SJSA1 (cell line): ENCODE measurements around the gene TMEM98. TPM values are rescaled to one million over a fixed set of nuclear protein-coding genes. Genes with fewer than 3 reads are reported as not detected.
"Not testable (repeated sequence)": the region's sequence is repeated elsewhere in the genome, so short reads cannot be mapped to it uniquely, and the experiment has no call there.

ENCODE experiments used
- DNase-seq, 2 experiments: peaks; one replicate each; pipeline ENCODE4 v3.0.0-alpha.2; 2015 to 2020; ENCODE audit warnings: low spot score in 2 of 2, low read depth in 1 of 2
- H3K27ac ChIP-seq: fragments of 250-450 bp; sonication (Bioruptor Pico); 2 replicates; pipeline ENCODE4 v1.5.1; 2020; ENCODE audit warnings: mild to moderate bottlenecking, moderate library complexity
- H3K27me3 ChIP-seq: fragments of 250-450 bp; sonication (Bioruptor Pico); replicated peaks from 2 replicates; pipeline ENCODE4 v1.5.1; 2020; ENCODE audit warnings: mild to moderate bottlenecking, moderate library complexity
- H3K36me3 ChIP-seq: fragments of 250-450 bp; sonication (Bioruptor Pico); 2 replicates; pipeline ENCODE4 v1.5.1; 2020; ENCODE audit warnings: mild to moderate bottlenecking
- H3K4me1 ChIP-seq: fragments of 250-450 bp; sonication (Bioruptor Pico); replicated peaks from 2 replicates; pipeline ENCODE4 v1.6.1; 2021; ENCODE audit warnings: mild to moderate bottlenecking
- H3K4me3 ChIP-seq: fragments of 250-450 bp; sonication (Bioruptor Pico); 2 replicates; pipeline ENCODE4 v1.5.1; 2020; ENCODE audit warnings: mild to moderate bottlenecking
- H3K9me3 ChIP-seq: fragments of 250-450 bp; sonication (Bioruptor Pico); replicated peaks from 2 replicates; pipeline ENCODE4 v1.5.1; 2020; ENCODE audit warnings: mild to moderate bottlenecking
- total RNA-seq: library from RNA; depleted of rRNA; stranded (reverse); fragments of >200 nt; shearing (Covaris generic); gene quantifications from 2 replicates; pipeline ENCODE4 v1.2.3, GENCODE V29; 2014; rRNA removed

The TMEM98 gene, protein sequence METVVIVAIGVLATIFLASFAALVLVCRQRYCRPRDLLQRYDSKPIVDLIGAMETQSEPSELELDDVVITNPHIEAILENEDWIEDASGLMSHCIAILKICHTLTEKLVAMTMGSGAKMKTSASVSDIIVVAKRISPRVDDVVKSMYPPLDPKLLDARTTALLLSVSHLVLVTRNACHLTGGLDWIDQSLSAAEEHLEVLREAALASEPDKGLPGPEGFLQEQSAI
- 118 and 125 TPM in 2 replicates for total RNA-seq

DNA sequence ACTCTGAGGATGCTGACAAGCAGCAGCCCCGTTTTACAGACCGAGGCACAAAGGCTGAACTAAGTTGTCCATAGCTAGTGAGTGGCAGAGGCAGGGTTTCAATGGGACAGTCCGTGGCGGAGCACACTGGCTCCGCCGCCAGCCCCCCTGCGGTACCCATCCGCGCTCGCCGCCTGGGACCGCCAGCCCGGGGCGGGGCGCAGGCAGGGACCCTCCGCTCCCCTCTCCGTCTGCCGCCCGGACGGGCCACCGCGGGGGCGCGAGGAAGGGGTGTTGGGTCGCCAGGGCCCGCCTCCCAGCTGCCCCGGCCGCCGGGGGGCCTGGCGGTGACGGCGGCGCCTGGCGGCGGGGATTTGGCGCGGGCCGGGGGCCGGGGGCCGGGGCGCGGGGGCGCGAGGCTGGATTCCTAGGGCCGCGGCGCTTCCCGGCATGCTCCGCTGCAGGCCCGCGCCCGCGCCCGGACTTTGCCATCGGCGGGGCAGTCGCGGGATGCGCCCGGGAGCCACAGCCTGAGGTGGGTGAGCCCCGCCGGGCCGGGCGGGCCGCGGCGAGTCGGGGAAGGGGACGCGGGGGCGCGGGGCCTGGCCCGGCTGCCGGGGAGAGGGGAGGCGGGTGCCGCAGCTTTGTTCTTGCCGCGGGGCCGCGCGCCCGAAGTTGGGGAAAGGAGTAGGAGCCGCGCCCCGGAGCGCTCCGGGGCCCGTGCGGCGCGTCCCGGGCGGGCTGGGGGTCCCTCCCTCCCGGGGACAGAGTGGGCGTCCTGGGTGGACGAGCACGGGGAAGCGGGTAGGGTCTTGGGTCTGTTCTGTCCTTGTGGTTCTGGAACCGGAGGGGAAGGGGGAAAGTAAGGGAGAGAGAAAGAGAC is at the start of gene TMEM98:
Gene TMEM98 (plus strand): TSS at position 430 of the 862 bp plus-strand sequence. CDS start 3,376 bp downstream, outside the sequence.
- peaks cover 20% of the 10 kb centered on the region for H3K4me1 ChIP-seq
- peak within 1 kb of the TSS; percentile 73 for H3K4me3 ChIP-seq
- no peaks in the 10 kb centered on the region for H3K27me3 ChIP-seq
- H3K9me3 ChIP-seq = no peaks in the 10 kb centered on the region
- H3K36me3 ChIP-seq = peaks cover 22% of the 10 kb centered on the region
- peak in 1 of 2 experiments; percentile 34 for DNase-seq
- peak within 1 kb of the TSS; percentile 56 for H3K27ac ChIP-seq

DNA sequence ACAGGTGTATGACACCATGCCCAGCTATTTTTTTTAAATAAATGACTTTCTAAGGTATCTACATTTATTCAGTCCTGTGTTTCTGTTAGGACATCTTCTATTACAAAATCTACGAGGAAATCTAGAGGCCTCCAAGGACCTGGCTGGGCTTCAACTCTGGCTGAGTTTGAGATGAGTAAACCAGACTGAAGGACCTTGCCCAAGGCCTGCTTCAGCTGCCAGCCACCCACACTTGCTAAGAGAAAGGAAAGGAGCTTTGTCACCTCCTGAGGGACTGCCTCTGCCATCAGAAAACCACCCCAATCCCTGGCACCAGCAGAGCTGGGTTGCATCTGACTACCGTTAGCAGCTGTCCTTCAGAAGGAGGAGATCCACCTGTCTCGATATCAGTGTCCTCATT is 49.7 kb upstream of the TMEM98 start:
- H3K4me3 ChIP-seq = no peak overlapping the region
- H3K36me3 ChIP-seq = no peaks in the 10 kb centered on the region; the same call in 1 of the 2 replicates
- H3K27me3 ChIP-seq = peaks cover 24% of the 10 kb centered on the region
- H3K9me3 ChIP-seq = no peaks in the 10 kb centered on the region
- H3K27ac ChIP-seq = no peak overlapping the region
- H3K4me1 ChIP-seq = peaks cover 16% of the 10 kb centered on the region
- DNase-seq = no peak

DNA sequence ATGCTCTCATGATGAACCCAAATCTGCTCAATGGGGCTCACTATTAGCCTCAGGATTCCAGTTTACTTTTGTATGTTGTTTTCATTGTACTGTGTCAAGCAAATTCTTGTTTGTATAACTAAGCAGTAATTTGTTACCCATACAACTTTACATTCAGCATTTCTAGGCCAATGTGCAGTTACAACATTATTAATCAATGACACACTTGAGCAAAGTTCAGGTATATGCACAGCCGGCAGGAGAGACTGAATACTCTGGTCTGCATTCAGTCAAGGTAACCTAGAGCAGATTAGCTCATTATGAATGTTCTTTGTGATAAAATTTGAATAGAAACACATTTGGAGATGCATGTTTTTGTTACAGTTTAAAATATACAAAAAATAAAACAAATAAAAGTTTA is 48.8 kb upstream of the TMEM98 start:
- no peak overlapping the region for H3K4me3 ChIP-seq
- DNase-seq = no peak
- H3K36me3 ChIP-seq = no peaks in the 10 kb centered on the region; the same call in 1 of the 2 replicates
- no peaks in the 10 kb centered on the region for H3K9me3 ChIP-seq
- H3K27ac ChIP-seq = no peak overlapping the region
- peaks cover 24% of the 10 kb centered on the region for H3K27me3 ChIP-seq
- H3K4me1 ChIP-seq = peaks cover 16% of the 10 kb centered on the region

DNA sequence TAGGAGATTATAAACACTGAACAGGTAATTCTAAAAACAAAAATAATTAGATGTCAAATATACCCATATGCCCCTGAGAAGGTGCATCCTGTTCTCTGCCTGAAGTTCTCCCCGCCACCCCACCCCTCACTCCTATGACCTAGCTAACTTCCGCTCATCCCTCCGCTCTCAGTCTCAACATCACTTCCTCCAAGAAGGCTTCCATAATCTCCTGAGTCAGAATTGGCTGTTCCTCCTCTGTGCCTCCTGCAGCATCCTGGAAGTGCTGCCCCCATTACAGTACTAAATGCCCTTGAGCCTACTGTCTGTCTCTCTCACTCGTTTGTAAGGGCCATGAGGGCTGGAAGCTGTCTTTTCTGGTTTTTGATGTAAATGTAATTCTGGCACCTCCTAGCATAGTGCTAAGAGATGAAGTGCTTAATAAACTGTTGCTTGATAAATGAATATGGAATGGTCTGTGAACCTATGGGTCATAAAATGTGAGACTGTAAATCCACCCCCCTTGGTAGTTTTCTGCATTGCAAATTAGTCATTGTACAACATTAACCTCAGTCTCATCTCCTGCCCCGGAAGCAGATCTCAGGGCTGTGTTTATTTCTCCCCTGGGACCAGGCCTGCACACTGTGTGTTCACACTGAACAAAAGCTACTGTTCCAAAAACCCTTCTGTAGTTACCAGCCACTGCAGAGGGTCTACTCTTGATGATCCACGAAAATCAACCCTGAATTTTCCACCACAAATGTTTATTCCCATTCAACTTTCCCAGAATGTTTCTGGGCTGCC is 47.1 kb upstream of the TMEM98 start:
- no peaks in the 10 kb centered on the region; the same call in 1 of the 2 replicates for H3K36me3 ChIP-seq
- no peak for DNase-seq
- H3K9me3 ChIP-seq = no peaks in the 10 kb centered on the region
- peaks cover 16% of the 10 kb centered on the region for H3K4me1 ChIP-seq
- H3K27me3 ChIP-seq = peaks cover 16% of the 10 kb centered on the region
- H3K27ac ChIP-seq = no peak overlapping the region
- H3K4me3 ChIP-seq = no peak overlapping the region

DNA sequence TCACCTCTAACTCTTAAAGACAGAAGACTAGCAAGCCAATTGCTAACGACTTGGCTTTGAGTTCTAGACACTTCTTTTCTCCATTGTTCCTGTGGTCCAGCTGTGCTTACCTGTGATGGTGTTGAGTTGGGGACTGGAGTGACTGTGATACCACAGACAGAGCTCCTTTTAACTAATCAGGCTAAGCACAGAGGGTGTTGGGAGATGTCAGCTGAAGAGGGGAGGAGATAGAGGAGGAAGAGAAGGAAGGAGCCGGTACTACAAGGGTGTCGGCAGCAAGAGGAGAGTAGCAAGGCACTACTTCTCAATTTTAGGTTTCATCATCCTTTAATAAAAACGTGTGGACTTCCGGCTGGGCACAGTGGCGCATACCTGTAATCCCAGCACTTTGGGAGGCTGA is 45.9 kb upstream of the TMEM98 start:
- peaks cover 7% of the 10 kb centered on the region for H3K4me1 ChIP-seq
- H3K27ac ChIP-seq = no peak overlapping the region
- H3K4me3 ChIP-seq = no peak overlapping the region
- H3K9me3 ChIP-seq = no peaks in the 10 kb centered on the region
- no peaks in the 10 kb centered on the region for H3K36me3 ChIP-seq
- peaks cover 8% of the 10 kb centered on the region; the same call in 1 of the 2 replicates for H3K27me3 ChIP-seq
- DNase-seq = no peak

DNA sequence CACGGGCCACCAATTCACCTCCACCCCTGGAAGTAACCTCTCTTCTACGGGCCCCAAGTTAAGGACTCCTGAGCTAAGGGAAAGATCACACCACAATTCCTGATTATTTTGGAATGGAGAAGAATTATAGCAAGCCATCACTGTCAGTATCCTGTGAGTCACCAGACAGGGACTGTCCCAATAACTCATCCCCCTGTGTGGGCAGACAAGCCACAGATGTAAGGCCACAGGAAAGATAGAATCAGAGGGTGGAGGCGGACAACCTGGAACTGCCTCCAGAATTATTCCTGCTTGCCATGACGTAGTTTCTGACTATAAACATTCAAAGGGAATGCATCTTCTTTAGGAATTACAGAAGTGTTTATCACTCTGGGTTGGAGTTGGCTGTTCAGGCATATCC is 45.2 kb upstream of the TMEM98 start:
- Histone ChIP-seq H3K9me3 (no peaks in the 10 kb centered on the region), H3K27me3 (peaks cover 8% of the 10 kb centered on the region; the same call in 1 of the 2 replicates), H3K27ac (no peak overlapping the region), H3K36me3 (no peaks in the 10 kb centered on the region), H3K4me1 (peaks cover under 1% of the 10 kb centered on the region), H3K4me3 (no peak overlapping the region)
- DNase-seq = no peak

DNA sequence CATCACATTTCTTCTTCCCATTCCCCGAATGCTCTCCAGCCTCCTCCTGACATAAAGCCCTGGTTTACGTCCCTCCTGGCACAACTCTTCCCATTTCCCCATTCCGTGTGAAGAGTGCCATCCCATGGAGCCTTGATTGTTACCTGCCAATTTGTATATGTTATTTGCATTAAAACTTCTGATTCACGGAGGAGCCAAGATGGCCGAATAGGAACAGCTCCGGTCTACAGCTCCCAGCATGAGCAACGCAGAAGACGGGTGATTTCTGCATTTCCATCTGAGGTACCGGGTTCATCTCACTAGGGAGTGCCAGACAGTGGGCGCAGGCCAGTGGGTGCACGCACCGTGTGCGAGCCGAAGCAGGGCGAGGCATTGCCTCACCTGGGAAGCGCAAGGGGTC is 41.0 kb upstream of the TMEM98 start:
- not testable (repeated sequence) for H3K9me3 ChIP-seq, H3K4me1 ChIP-seq, H3K4me3 ChIP-seq, H3K36me3 ChIP-seq, DNase-seq, H3K27me3 ChIP-seq, H3K27ac ChIP-seq

DNA sequence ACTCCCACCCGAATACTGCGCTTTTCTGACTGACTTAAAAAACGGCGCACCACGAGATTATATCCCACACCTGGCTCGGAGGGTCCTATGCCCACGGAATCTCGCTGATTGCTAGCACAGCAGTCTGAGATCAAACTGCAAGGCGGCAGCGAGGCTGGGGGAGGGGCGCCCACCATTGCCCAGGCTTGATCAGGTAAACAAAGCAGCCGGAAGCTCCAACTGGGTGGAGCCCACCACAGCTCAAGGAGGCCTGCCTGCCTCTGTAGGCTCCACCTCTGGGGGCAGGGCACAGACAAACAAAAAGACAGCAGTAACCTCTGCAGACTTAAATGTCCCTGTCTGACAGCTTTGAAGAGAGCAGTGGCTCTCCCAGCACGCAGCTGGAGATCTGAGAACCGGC is 40.5 kb upstream of the TMEM98 start:
- H3K27me3 ChIP-seq = not testable (repeated sequence)

DNA sequence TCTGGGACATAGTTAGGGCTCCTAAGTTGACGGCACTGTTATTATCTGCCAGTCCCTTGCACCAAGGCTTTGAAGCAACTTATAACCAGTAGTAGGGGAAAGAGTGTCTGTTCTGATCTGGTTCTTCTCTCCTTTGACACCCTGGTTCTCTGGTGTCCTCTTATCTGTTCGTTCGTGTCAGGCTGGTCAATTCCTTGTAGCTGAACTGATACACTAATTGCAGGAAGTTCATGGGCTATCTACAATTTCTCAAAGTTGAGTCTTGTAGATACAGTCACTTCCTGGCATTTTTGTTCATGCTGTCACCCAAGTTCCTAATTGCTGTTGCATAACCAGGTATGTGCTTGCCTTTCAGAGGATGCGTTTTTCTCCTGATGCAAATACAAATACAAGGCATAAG is 33.7 kb upstream of the TMEM98 start:
- Histone ChIP-seq H3K27ac (no peak overlapping the region), H3K27me3 (no peaks in the 10 kb centered on the region), H3K9me3 (no peaks in the 10 kb centered on the region), H3K36me3 (no peaks in the 10 kb centered on the region), H3K4me3 (no peak overlapping the region), H3K4me1 (no peaks in the 10 kb centered on the region)
- DNase-seq = no peak

More for the DNA sequence above, 40.5 kb upstream of the TMEM98 start:
- not testable (repeated sequence) for H3K36me3 ChIP-seq, H3K4me3 ChIP-seq, H3K27ac ChIP-seq, DNase-seq, H3K4me1 ChIP-seq, H3K9me3 ChIP-seq

DNA sequence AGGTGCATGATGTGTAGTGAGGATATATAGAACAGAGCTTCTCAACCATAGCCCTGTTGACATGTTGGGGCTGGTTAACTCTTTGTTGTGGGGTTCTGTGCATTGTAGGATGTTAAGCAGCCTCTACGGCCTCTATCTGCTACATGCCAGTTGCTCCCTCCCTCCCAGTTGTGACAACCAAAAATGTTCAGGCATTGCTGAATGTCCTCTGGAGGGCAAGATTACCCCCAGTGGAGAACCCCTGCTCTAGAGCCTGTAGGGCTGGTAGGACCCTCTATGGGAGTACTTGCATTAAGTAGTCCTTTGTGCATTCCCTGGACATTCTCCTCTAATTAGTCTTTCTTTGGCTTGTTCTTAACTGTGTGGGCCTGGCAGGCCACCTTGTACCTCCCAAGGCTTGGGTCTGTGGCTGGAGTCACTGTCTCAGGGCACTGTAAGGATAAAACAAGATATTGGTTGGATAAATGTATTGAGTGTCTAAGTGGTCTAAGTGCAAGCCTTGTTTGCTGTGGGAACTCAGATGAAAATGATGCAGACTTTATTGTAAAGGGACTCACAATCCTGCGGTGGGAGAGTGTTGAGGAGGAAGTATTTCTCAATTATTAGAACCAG is 31.2 kb upstream of the TMEM98 start:
- Histone ChIP-seq H3K9me3 (no peaks in the 10 kb centered on the region), H3K4me1 (no peaks in the 10 kb centered on the region), H3K36me3 (no peaks in the 10 kb centered on the region), H3K27me3 (peaks cover 5% of the 10 kb centered on the region; the same call in 1 of the 2 replicates), H3K27ac (no peak overlapping the region), H3K4me3 (no peak overlapping the region)
- DNase-seq = no peak

DNA sequence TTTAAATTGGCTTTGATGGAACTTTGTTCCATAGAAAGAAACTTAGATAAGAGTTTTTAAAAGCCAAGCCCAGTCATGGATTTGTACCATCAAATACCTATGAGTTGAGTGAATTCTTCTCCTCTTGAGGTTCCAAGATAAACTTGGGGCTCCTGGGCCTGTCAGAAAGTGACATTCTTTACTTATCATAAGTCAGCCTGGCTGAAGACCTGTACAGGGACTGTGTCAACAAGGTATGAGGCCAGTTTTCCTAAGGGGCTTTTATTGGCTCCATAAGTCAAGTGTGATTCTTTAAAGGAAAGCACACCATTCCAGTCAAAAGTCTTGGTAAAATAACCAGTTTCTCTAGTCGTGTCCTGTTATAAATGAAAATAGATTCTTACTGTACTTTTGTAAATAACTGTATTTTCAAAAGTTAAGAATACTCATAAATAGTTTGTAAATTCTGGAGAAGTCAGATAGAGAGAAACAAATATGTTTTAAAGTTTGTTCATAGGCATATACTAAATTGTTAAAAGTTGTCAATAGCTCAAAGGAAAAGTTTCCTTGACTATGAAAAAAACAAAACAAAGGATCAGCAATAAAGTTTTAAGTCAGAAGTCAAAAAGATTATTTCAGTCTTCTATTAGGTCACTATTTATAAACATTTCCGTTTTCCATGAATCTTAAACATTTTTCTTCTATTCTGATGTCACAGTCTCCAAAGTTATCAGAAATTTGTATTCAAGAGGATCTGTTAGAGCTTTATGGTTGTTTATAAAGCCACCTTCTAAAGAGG is 28.5 kb upstream of the TMEM98 start:
- H3K4me3 ChIP-seq = no peak overlapping the region
- H3K9me3 ChIP-seq = no peaks in the 10 kb centered on the region
- no peak overlapping the region for H3K27ac ChIP-seq
- DNase-seq = no peak
- H3K4me1 ChIP-seq = no peaks in the 10 kb centered on the region
- no peaks in the 10 kb centered on the region for H3K36me3 ChIP-seq
- H3K27me3 ChIP-seq = peaks cover 5% of the 10 kb centered on the region; the same call in 1 of the 2 replicates

DNA sequence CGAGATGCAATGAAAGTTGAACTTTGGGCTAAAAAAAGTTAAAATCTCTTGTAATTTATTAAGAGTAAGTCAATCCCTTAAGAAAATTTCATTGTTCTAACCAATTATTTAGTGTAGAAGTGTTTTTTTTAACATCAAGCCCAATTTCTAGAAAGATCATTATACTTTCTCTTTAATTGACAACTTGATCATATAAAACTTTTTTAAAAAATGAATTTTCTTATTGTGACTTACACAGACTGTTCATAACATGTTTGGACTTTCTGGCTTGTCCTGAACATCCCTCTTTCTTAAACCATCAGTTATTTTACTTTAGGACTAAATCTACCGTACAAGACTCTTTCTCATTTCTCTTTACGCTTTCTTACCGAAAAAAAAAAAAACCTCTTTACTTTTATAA is 26.2 kb upstream of the TMEM98 start:
- no peaks in the 10 kb centered on the region for H3K36me3 ChIP-seq
- DNase-seq = no peak
- no peaks in the 10 kb centered on the region for H3K9me3 ChIP-seq
- no peak overlapping the region for H3K4me3 ChIP-seq
- no peak overlapping the region for H3K27ac ChIP-seq
- peaks cover 5% of the 10 kb centered on the region; the same call in 1 of the 2 replicates for H3K27me3 ChIP-seq
- no peaks in the 10 kb centered on the region for H3K4me1 ChIP-seq
